ENCODE data around the gene TGIF2. TPM values are rescaled to one million over a fixed set of nuclear protein-coding genes. Genes with fewer than 3 reads are reported as not detected.

The TGIF2 gene
- 14.6 and 15.0 TPM in 2 replicates for total RNA-seq

DNA sequence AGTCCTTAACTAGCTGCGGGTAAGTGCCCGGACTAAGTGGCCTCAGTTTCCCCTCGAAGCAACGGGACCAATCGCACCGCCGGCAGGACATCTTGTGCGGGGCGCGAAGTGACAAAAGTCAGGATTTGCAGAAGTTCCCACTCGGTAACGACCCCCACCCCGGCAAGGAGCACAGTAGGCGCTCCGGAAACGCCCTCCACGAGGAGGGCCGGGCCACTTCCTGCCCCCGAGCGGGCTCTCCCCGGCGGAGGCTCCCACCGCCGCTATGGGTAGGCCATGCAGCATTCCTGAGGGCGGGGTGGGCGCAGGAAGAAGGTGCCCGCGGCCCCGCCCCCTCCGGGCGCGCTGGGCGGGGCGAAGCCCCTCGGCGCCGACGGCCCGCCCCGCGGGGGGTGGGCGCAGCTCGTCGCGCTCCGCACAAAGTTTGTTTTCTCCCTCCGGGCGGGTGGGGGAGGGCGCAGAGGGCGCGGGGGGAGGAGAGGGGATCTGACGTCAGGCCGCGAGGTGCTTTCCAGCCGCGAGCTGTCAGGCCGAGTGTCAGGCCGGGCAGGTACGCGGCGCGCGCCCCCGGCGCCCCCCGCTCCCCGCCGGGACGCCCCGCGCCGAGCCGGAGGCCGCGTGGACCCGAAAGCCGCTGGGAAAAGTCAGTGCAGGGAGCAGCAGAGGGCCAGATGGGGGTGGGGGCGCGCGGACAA lies at the start of gene TGIF2:
Gene TGIF2 (plus strand): TSS at position 495 of the 695 bp plus-strand sequence. CDS start 5,178 bp downstream, outside the sequence.

DNA sequence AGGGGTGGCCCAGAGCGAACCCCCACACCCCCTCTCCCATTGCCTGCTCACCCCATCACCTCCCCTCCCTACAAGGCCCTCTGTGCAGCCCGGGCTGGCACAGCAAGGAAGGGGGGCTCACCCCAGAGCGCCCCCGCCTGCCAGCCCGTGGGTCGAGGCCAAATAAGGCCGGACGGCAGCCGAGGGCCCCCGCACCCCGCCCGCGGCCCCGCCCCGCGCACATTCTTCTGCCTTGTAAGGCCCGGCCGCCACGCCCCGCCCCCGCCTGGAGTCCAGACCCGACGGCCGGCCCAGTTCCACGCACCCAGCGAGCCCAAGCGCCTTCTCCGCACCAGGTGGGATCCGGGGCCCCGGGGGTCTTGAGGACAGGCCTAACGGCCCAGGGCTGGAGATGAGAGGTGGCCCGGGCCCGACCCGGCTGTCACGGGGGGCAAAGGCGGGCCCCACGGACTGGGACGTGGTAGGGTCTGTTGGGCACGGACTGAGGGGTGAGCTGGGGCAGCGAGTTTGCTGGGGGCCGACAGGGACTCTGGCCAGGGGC lies 32.1 kb upstream of the TGIF2 start, which contains the start of gene MYL9:
Gene MYL9 (plus strand): TSS at position 293 of the 541 bp plus-strand sequence. CDS start 3,366 bp downstream, outside the sequence.

DNA sequence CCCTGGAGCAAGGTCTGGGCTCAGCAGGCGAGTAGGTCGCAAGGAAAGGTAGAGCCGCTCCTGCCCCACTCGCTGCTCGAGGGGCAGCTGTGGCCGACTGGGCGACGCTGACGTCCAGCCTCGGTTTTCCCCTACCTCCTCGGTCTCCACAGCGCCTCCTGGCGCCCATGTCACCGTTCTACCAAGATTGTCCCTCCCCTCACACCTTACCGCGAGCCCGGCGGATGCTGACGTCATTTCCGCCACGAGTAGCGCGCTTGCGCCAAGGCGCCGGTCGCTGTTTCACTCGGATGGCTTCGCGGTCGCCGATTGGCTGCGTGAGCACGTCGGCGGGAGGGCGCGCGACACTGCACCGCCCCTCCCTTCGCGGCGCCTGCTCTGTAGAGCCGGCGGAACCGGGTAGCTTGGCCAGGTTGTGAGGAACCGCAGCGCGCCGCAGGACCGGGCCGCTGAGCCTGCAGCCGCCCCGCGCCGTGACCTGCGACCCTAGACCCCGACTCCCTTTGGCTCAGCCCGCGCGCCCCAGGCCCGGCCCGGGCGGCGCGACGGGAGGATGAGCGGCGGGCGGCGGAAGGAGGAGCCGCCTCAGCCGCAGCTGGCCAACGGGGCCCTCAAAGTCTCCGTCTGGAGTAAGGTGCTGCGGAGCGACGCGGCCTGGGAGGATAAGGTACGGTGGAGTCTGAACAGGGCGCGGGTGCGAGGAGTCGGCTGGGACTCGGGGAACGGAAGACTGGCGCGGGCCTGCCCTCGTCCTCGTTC lies 32.2 kb downstream of the TGIF2 start, which contains the start of gene RAB5IF:
Gene RAB5IF (plus strand): TSS at position 381 of the 759 bp plus-strand sequence. CDS start 173 bp downstream, at position 554.

Other genes with a start within 250 kb of the TGIF2 start
- gene MYL9, start 32.1 kb upstream of the TGIF2 start, total RNA-seq: 2.7 and 11.6 TPM in 2 replicates
- gene RAB5IF, start 32.2 kb downstream of the TGIF2 start, total RNA-seq: 63.7 and 84.9 TPM in 2 replicates
- under 0.01 TPM in 1 of 2 replicates, not detected in the other for gene SLA2, start 72.6 kb downstream of the TGIF2 start, total RNA-seq
- gene NDRG3, start 172.5 kb downstream of the TGIF2 start, total RNA-seq: 13.2 and 14.8 TPM in 2 replicates
- gene DSN1, start 200.2 kb downstream of the TGIF2 start, total RNA-seq: 10.9 and 16.9 TPM in 2 replicates

Measured in endothelial cell of coronary artery (primary cell).